ENCODE measurements around the gene RET.

Gene RET

GRCh38 chr10:43064331-43065075, 12.4 kb upstream of the RET start:
- DNase-seq = no peak

GRCh38 chr10:43065234-43065633, 11.6 kb upstream of the RET start:
- no peak for DNase-seq

GRCh38 chr10:43065761-43066160, 11.1 kb upstream of the RET start:
- no peak for DNase-seq

- no peak for DNase-seq
Observed at GRCh38 chr10:43066481-43066880, 10.4 kb upstream of the RET start.

- DNase-seq = no peak
Observed at GRCh38 chr10:43067391-43068135, 9.3 kb upstream of the RET start.

- no peak for DNase-seq
Observed at GRCh38 chr10:43068136-43068395, 8.8 kb upstream of the RET start.

- DNase-seq = no peak
Observed at GRCh38 chr10:43068471-43069210, 8.2 kb upstream of the RET start.

- DNase-seq = no peak
Observed at GRCh38 chr10:43069211-43069515, 7.7 kb upstream of the RET start.

- no peak for DNase-seq
Observed at GRCh38 chr10:43069579-43069978, 7.3 kb upstream of the RET start.

- DNase-seq = no peak
Observed at GRCh38 chr10:43070121-43071085, 6.5 kb upstream of the RET start.

GRCh38 chr10:43071865-43072650, 4.8 kb upstream of the RET start:
- no peak for DNase-seq

- DNase-seq = no peak
Observed at GRCh38 chr10:43073191-43073590, 3.7 kb upstream of the RET start.

GRCh38 chr10:43073721-43074120, 3.1 kb upstream of the RET start:
- no peak for DNase-seq

GRCh38 chr10:43074409-43074808, 2.5 kb upstream of the RET start:
- no peak for DNase-seq

- no peak for DNase-seq
Observed at GRCh38 chr10:43074827-43075611, 1.9 kb upstream of the RET start.

- DNase-seq = no peak
Observed at GRCh38 chr10:43075612-43076003, 1.3 kb upstream of the RET start.

GRCh38 chr10:43076311-43076875, 476 bp upstream of the RET start:
- no peak for DNase-seq

- DNase-seq = no peak
Observed at GRCh38 chr10:43077421-43078171, 727 bp downstream of the RET start.

GRCh38 chr10:43078175-43078985, 1.5 kb downstream of the RET start:
- no peak for DNase-seq

GRCh38 chr10:43078986-43079273, 2.1 kb downstream of the RET start:
- no peak for DNase-seq
